HFF-Myc (cell line): Measurements from ENCODE around the gene PRKG1.

Experiments used
- DNase-seq: peaks from one replicate; pipeline ENCODE4 v3.0.0-alpha.2; 2011; ENCODE audit warnings: low read depth; ENCODE audit errors: extremely low read depth
- H3K4me3 ChIP-seq: replicated peaks from 2 replicates; pipeline ENCODE4 v1.5.1; 2011; ENCODE audit warnings: low read depth, mild to moderate bottlenecking, control low read depth, low read length
- TF ChIP-seq, protein P1 (sequence below): IDR thresholded peaks from 2 replicates; pipeline ENCODE4 v1.5.1; 2012; ENCODE audit warnings: mild to moderate bottlenecking, low read depth, low read length, control low read depth; ENCODE audit errors: missing control alignments

PRKG1 gene

GRCh38 chr10:51821045-51821444 lies 746.8 kb downstream of the PRKG1 start:
- DNase-seq: no peak
- TF ChIP-seq, protein P1, sequence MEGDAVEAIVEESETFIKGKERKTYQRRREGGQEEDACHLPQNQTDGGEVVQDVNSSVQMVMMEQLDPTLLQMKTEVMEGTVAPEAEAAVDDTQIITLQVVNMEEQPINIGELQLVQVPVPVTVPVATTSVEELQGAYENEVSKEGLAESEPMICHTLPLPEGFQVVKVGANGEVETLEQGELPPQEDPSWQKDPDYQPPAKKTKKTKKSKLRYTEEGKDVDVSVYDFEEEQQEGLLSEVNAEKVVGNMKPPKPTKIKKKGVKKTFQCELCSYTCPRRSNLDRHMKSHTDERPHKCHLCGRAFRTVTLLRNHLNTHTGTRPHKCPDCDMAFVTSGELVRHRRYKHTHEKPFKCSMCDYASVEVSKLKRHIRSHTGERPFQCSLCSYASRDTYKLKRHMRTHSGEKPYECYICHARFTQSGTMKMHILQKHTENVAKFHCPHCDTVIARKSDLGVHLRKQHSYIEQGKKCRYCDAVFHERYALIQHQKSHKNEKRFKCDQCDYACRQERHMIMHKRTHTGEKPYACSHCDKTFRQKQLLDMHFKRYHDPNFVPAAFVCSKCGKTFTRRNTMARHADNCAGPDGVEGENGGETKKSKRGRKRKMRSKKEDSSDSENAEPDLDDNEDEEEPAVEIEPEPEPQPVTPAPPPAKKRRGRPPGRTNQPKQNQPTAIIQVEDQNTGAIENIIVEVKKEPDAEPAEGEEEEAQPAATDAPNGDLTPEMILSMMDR: no peak
- no peak overlapping the region for H3K4me3 ChIP-seq

- TF ChIP-seq, protein P1: no peak
- no peak for DNase-seq
- no peak overlapping the region for H3K4me3 ChIP-seq
Measured at GRCh38 chr10:51821745-51822144, 747.5 kb downstream of the PRKG1 start.

GRCh38 chr10:51832652-51833383 lies 758.5 kb downstream of the PRKG1 start:
- TF ChIP-seq, protein P1: no peak
- H3K4me3 ChIP-seq: no peak overlapping the region
- peak; percentile 6 for DNase-seq

DNA sequence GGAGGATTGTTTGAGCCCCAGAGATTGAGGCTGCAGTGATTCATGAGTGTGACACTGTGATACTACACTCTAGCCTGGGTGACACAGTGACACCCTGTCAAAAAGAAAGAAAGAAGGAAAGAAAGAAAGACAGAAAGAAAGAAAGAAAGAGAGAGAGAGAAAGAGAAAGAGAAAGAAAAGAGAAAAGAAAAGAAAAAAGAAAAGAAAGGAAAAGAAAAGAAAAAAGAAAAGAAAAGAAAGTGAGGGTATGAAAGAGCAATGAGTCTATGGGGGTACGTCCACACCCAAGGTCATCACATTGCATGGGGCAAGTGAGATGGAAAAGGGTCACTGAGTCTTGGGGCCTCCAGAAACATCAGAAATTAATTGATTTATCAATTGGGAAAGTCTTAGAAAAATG lies 760.3 kb downstream of the PRKG1 start:
- TF ChIP-seq, protein P1: no peak
- DNase-seq: no peak
- no peak overlapping the region for H3K4me3 ChIP-seq

DNA sequence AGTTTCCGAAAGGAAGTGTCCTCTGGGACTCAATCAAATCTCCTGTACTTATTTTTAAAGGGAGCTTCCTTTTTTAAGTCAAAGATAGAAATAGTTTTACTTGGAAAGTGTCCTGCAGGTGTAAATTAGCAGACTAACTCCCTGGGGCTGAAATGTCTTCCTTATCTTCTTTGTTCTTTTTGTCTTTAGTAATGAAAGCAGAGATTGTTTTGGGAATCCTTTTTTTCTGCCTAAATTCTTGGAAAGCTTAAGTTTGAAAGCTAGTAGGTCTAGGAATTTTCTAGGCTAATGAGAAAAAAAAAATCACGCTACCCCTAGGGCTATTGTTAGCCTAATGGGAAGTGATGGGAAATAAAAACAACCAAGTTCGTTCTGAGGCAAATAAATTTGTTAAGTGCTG lies 764.2 kb downstream of the PRKG1 start:
- DNase-seq: no peak
- TF ChIP-seq, protein P1: no peak
- no peak overlapping the region for H3K4me3 ChIP-seq

GRCh38 chr10:51843966-51844365 lies 769.7 kb downstream of the PRKG1 start:
- no peak overlapping the region for H3K4me3 ChIP-seq
- no peak for DNase-seq
- TF ChIP-seq, protein P1: no peak
